SK-N-SH treated with all-trans-retinoic acid at 6 μM for 48 hours (cell line): ENCODE measurements around the gene UNC13B.
"Not testable (repeated sequence)": the region's sequence is repeated elsewhere in the genome, so short reads cannot be mapped to it uniquely, and the experiment has no call there.

Experiments used
- ATAC-seq: fragments of 200-7000 bp; cut with Tn5 transposase; 3 replicates; pipeline ENCODE4 v1.9.1; 2020; ENCODE audit warnings: mild to moderate bottlenecking, moderate library complexity
- ARNTL ChIP-seq: fragments of 450-650 bp; formaldehyde crosslinking; IDR thresholded peaks from 2 replicates; pipeline ENCODE4 v1.5.0; 2020; ENCODE audit warnings: low read depth, mild to moderate bottlenecking, moderate library complexity, borderline replicate concordance
- BACH2 ChIP-seq: fragments of 250-450 bp; sonication (Bioruptor Pico); IDR thresholded peaks from 2 replicates; pipeline ENCODE4 v1.9.0; 2021; ENCODE audit warnings: mild to moderate bottlenecking, borderline replicate concordance
- CREB5 ChIP-seq: fragments of 250-450 bp; sonication (Bioruptor Pico); IDR thresholded peaks from 2 replicates; pipeline ENCODE4 v1.5.1; 2020; ENCODE audit warnings: low read depth, mild to moderate bottlenecking, moderate library complexity
- CSDC2 ChIP-seq: fragments of 250-450 bp; sonication (Bioruptor Pico); IDR thresholded peaks from 2 replicates; pipeline ENCODE4 v1.5.0; 2020; ENCODE audit warnings: mild to moderate bottlenecking, moderate library complexity
- CSRNP3 ChIP-seq: fragments of 250-450 bp; sonication (Bioruptor Pico); IDR thresholded peaks from 2 replicates; pipeline ENCODE4 v1.5.1; 2021; ENCODE audit warnings: mild to moderate bottlenecking, moderate library complexity
- ESRRG ChIP-seq: fragments of 250-450 bp; sonication (Bioruptor Pico); IDR thresholded peaks from 2 replicates; pipeline ENCODE4 v1.6.1; 2021; ENCODE audit warnings: mild to moderate bottlenecking
- GLIS3 ChIP-seq: fragments of 250-450 bp; sonication (Bioruptor Pico); IDR thresholded peaks from 2 replicates; pipeline ENCODE4 v1.5.0; 2020; ENCODE audit warnings: mild to moderate bottlenecking, moderate library complexity
- ISL1 ChIP-seq: fragments of 250-450 bp; sonication (Bioruptor Pico); IDR thresholded peaks from 2 replicates; pipeline ENCODE4 v2.1.2; 2022; ENCODE audit warnings: mild to moderate bottlenecking, moderate library complexity
- OSR1 ChIP-seq: fragments of 250-450 bp; sonication (Bioruptor Pico); IDR thresholded peaks from 2 replicates; pipeline ENCODE4 v1.8.0; 2022; ENCODE audit warnings: moderate library complexity, mild to moderate bottlenecking, inconsistent platforms
- PATZ1 ChIP-seq: fragments of 250-450 bp; sonication (Bioruptor Pico); IDR thresholded peaks from 2 replicates; pipeline ENCODE4 v1.8.0; 2020; ENCODE audit warnings: mild to moderate bottlenecking, moderate library complexity, borderline replicate concordance
- PPARA ChIP-seq: fragments of 250-450 bp; sonication (Bioruptor Pico); IDR thresholded peaks from 2 replicates; pipeline ENCODE4 v1.5.0; 2020; ENCODE audit warnings: mild to moderate bottlenecking, borderline replicate concordance
- RARB ChIP-seq: fragments of 250-450 bp; sonication (Bioruptor Pico); IDR thresholded peaks from 2 replicates; pipeline ENCODE4 v1.8.0; 2021; ENCODE audit warnings: mild to moderate bottlenecking, moderate library complexity
- SNAI2 ChIP-seq: fragments of 250-450 bp; sonication (Bioruptor Pico); IDR thresholded peaks from 2 replicates; pipeline ENCODE4 v1.5.0; 2020; ENCODE audit warnings: mild to moderate bottlenecking, moderate library complexity
- TCF4 ChIP-seq: fragments of 250-450 bp; sonication (Bioruptor Pico); IDR thresholded peaks from 2 replicates; pipeline ENCODE4 v1.8.0; 2021; ENCODE audit warnings: mild to moderate bottlenecking, moderate library complexity, borderline replicate concordance
- TOX ChIP-seq: fragments of 250-450 bp; sonication (Bioruptor Pico); IDR thresholded peaks from 2 replicates; pipeline ENCODE4 v1.8.0; 2021; ENCODE audit warnings: mild to moderate bottlenecking, moderate library complexity, borderline replicate concordance
- TSHZ2 ChIP-seq: fragments of 250-450 bp; sonication (Bioruptor Pico); IDR thresholded peaks from 2 replicates; pipeline ENCODE4 v1.5.0; 2020; ENCODE audit warnings: mild to moderate bottlenecking, moderate library complexity
- ZFP3 ChIP-seq: fragments of 250-450 bp; sonication (Bioruptor Pico); IDR thresholded peaks from 2 replicates; pipeline ENCODE4 v1.5.0; 2020; ENCODE audit warnings: mild to moderate bottlenecking, moderate library complexity
- ZFP30 ChIP-seq: fragments of 450-650 bp; formaldehyde crosslinking; IDR thresholded peaks from 2 replicates; pipeline ENCODE4 v1.5.0; 2022; ENCODE audit warnings: mild to moderate bottlenecking, moderate library complexity
- ZNF565 ChIP-seq: fragments of 450-650 bp; formaldehyde crosslinking; conservative IDR thresholded peaks from 2 replicates; pipeline ENCODE4 v1.5.0; 2020; ENCODE audit warnings: low read depth, mild to moderate bottlenecking, moderate library complexity
- ZNF70 ChIP-seq: fragments of 450-650 bp; formaldehyde crosslinking; IDR thresholded peaks from 2 replicates; pipeline ENCODE4 v1.5.0; 2020; ENCODE audit warnings: mild to moderate bottlenecking, moderate library complexity
- ZNF8 ChIP-seq: fragments of 450-650 bp; formaldehyde crosslinking; IDR thresholded peaks from 2 replicates; pipeline ENCODE4 v1.5.0; 2020; ENCODE audit warnings: mild to moderate bottlenecking, moderate library complexity

The UNC13B gene

GRCh38 chr9:35164711-35165110 lies 2.9 kb downstream of the UNC13B start:
- TF ChIP-seq ZNF70 (CRISPR knock-in tag) (no peak), CREB5 (CRISPR knock-in tag) (no peak), BACH2 (CRISPR knock-in tag) (no peak), TSHZ2 (CRISPR knock-in tag) (no peak), PATZ1 (CRISPR knock-in tag) (no peak), ZNF8 (CRISPR knock-in tag) (no peak), TCF4 (CRISPR knock-in tag) (no peak), SNAI2 (CRISPR knock-in tag) (no peak), RARB (CRISPR knock-in tag) (no peak), TOX (no peak), ZFP3 (CRISPR knock-in tag) (no peak), OSR1 (CRISPR knock-in tag) (no peak), ARNTL (CRISPR knock-in tag) (no peak), PPARA (CRISPR knock-in tag) (no peak), ZFP30 (CRISPR knock-in tag) (no peak), ISL1 (CRISPR knock-in tag) (no peak), CSRNP3 (CRISPR knock-in tag) (no peak), ESRRG (no peak), GLIS3 (CRISPR knock-in tag) (no peak)
- ATAC-seq = no peak

GRCh38 chr9:35167429-35167828 lies 5.6 kb downstream of the UNC13B start:
- not testable (repeated sequence) for ATAC-seq

GRCh38 chr9:35168963-35169362 lies 7.2 kb downstream of the UNC13B start:
- TF ChIP-seq CSRNP3 (CRISPR knock-in tag) (no peak), CREB5 (CRISPR knock-in tag) (no peak), ZNF70 (CRISPR knock-in tag) (no peak), OSR1 (CRISPR knock-in tag) (no peak), CSDC2 (CRISPR knock-in tag) (no peak), RARB (CRISPR knock-in tag) (no peak), ZNF565 (CRISPR knock-in tag) (no peak), PATZ1 (CRISPR knock-in tag) (no peak), BACH2 (CRISPR knock-in tag) (no peak), ZFP3 (CRISPR knock-in tag) (no peak), PPARA (CRISPR knock-in tag) (no peak), TOX (no peak), ARNTL (CRISPR knock-in tag) (no peak)
- no peak for ATAC-seq
